ENCODE data around the gene PCBP1. TPM values are rescaled to one million over a fixed set of nuclear protein-coding genes. Genes with fewer than 3 reads are reported as not detected.
A peak's percentile ranks its signal among the peaks of the same experiment; 100 is the strongest.

The PCBP1 gene
- total RNA-seq, 1 experiment from 2014 or later: 276 TPM

GRCh38 chr2:70081221-70081620 is 6.1 kb upstream of the PCBP1 start:
- H3K4me1 ChIP-seq (ENCODE audit: control insufficient read depth, insufficient read depth, low read length): peaks cover 18% of the 10 kb centered on the region
- no peaks in the 10 kb centered on the region for H3K9me3 ChIP-seq (ENCODE audit: control insufficient read depth, insufficient read depth, low read depth, low read length)
- H3K27me3 ChIP-seq (ENCODE audit: control insufficient read depth, insufficient read depth, low read length): no peaks in the 10 kb centered on the region
- POLR2A ChIA-PET: no interaction called here
- CTCF ChIA-PET: no interaction called here
- BruUV-seq (replicated peaks): no TSS peak
- intact Hi-C loops (cut with micrococcal nuclease; ENCODE audit: unreplicated experiment) (no loop called here), in situ Hi-C loops (cut with HindIII; ENCODE audit: low pct_unique_long_range_greater_than_20kb, low sequenced_read_pairs) (no loop called here)
- DNase-seq (ENCODE audit: low read depth, low spot score) (no peak), ATAC-seq (no peak)
- TF ChIP-seq TCF7L2 (IDR thresholded peaks at IDR 0.05; ENCODE audit: low read depth, low read length): no peak
- no peak for TF ChIP-seq POLR2AphosphoS5 (IDR thresholded peaks at IDR 0.05; ENCODE audit: low read depth, low read length)
- TF ChIP-seq CTCF (IDR thresholded peaks at IDR 0.05): no peak
- TF ChIP-seq SIN3A (IDR thresholded peaks at IDR 0.05; ENCODE audit: borderline replicate concordance, insufficient read depth, low read depth, low read length): no peak
- no peak for TF ChIP-seq REST (IDR thresholded peaks at IDR 0.05; ENCODE audit: insufficient read depth in 1 of 2, low read depth in 2 of 2, low read length in 1 of 2)
- H3K27ac ChIP-seq (ENCODE audit: low read length): no peak overlapping the region
- H3K36me3 ChIP-seq (ENCODE audit: control insufficient read depth, insufficient read depth, low read length): peaks cover 14% of the 10 kb centered on the region
- H3K4me3 ChIP-seq (ENCODE audit: low read depth in 2 of 2, low read length in 2 of 2): no peak overlapping the region

- H3K36me3 ChIP-seq (ENCODE audit: control insufficient read depth, insufficient read depth, low read length): peaks cover 20% of the 10 kb centered on the region
- no peaks in the 10 kb centered on the region for H3K27me3 ChIP-seq (ENCODE audit: control insufficient read depth, insufficient read depth, low read length)
- TF ChIP-seq SIN3A (IDR thresholded peaks at IDR 0.05; ENCODE audit: borderline replicate concordance, insufficient read depth, low read depth, low read length): no peak
- no peak for TF ChIP-seq CTCF (IDR thresholded peaks at IDR 0.05)
- TF ChIP-seq TCF7L2 (IDR thresholded peaks at IDR 0.05; ENCODE audit: low read depth, low read length): no peak
- no peak for TF ChIP-seq POLR2AphosphoS5 (IDR thresholded peaks at IDR 0.05; ENCODE audit: low read depth, low read length)
- no TSS peak for BruUV-seq (replicated peaks)
- intact Hi-C loops (cut with micrococcal nuclease; ENCODE audit: unreplicated experiment) (no loop called here), in situ Hi-C loops (cut with HindIII; ENCODE audit: low pct_unique_long_range_greater_than_20kb, low sequenced_read_pairs) (no loop called here)
- H3K4me1 ChIP-seq (ENCODE audit: control insufficient read depth, insufficient read depth, low read length): peaks cover 20% of the 10 kb centered on the region
- no peaks in the 10 kb centered on the region for H3K9me3 ChIP-seq (ENCODE audit: control insufficient read depth, insufficient read depth, low read depth, low read length)
- ATAC-seq (no peak), DNase-seq (ENCODE audit: low read depth, low spot score) (no peak)
- ChIA-PET CTCF (no interaction called here), POLR2A (no interaction called here)
- H3K4me3 ChIP-seq (ENCODE audit: low read depth in 2 of 2, low read length in 2 of 2): no peak overlapping the region
- H3K27ac ChIP-seq (ENCODE audit: low read length): peak overlapping the region; percentile 70; the same call in 1 of the 2 replicates
Observed at GRCh38 chr2:70083344-70084156, 3.7 kb upstream of the PCBP1 start.
